Superior temporal gyrus (tissue), 1 donor: Measurements from ENCODE around the gene DAP.
"Not testable (repeated sequence)": the region's sequence is repeated elsewhere in the genome, so short reads cannot be mapped to it uniquely, and the experiment has no call there.

Source experiments
- DNase-seq: peaks from one replicate; pipeline ENCODE4 v3.0.0-alpha.2; 2016; ENCODE audit errors: extremely low spot score

The DAP gene

GRCh38 chr5:10654566-10654965 is 106.5 kb downstream of the DAP start:
- DNase-seq, result no peak

- no peak for DNase-seq
Observed at GRCh38 chr5:10653751-10654400, 107.2 kb downstream of the DAP start.

GRCh38 chr5:10653043-10653442 is 108.0 kb downstream of the DAP start:
- DNase-seq, result no peak

GRCh38 chr5:10652606-10653005 is 108.4 kb downstream of the DAP start:
- DNase-seq, result no peak

GRCh38 chr5:10652151-10652550 is 108.9 kb downstream of the DAP start:
- DNase-seq, result no peak

GRCh38 chr5:10649666-10650380 is 111.2 kb downstream of the DAP start:
- no peak for DNase-seq

- DNase-seq, result no peak
Observed at GRCh38 chr5:10648806-10649665, 112.0 kb downstream of the DAP start.

GRCh38 chr5:10647640-10648039 is 113.4 kb downstream of the DAP start:
- no peak for DNase-seq

- no peak for DNase-seq
Observed at GRCh38 chr5:10645671-10646070, 115.4 kb downstream of the DAP start.

- DNase-seq, result no peak
Observed at GRCh38 chr5:10645146-10645545, 115.9 kb downstream of the DAP start.

GRCh38 chr5:10644192-10644591 is 116.8 kb downstream of the DAP start:
- no peak for DNase-seq

GRCh38 chr5:10642367-10642766 is 118.7 kb downstream of the DAP start:
- DNase-seq, result no peak

GRCh38 chr5:10639846-10640368 is 121.1 kb downstream of the DAP start:
- no peak for DNase-seq

- not testable (repeated sequence) for DNase-seq
Observed at GRCh38 chr5:10638723-10639122, 122.3 kb downstream of the DAP start.

GRCh38 chr5:10637944-10638343 is 123.1 kb downstream of the DAP start:
- no peak for DNase-seq

- DNase-seq, result no peak
Observed at GRCh38 chr5:10636363-10637142, 124.5 kb downstream of the DAP start.

- DNase-seq, result no peak
Observed at GRCh38 chr5:10635867-10636350, 125.1 kb downstream of the DAP start.

GRCh38 chr5:10635257-10635866 is 125.7 kb downstream of the DAP start:
- DNase-seq, result no peak

GRCh38 chr5:10634562-10634961 is 126.5 kb downstream of the DAP start:
- no peak for DNase-seq

- DNase-seq, result no peak
Observed at GRCh38 chr5:10634050-10634449, 127.0 kb downstream of the DAP start.
